Ovary (tissue), 9 donors: ENCODE data around the gene FIGNL1. TPM values are rescaled to one million over a fixed set of nuclear protein-coding genes. Genes with fewer than 3 reads are reported as not detected.

Experiments
- DNase-seq, 5 donors: peaks; one replicate each; pipeline ENCODE4 v3.0.0-alpha.2; 2019 to 2020
- H3K27ac ChIP-seq, 2 donors: fragments of 200-600 bp; one replicate each; pipeline versions ENCODE4 v1.5.1 to v1.8.0; 2019 to 2022
- H3K27me3 ChIP-seq: fragments of 200-600 bp; one replicate; pipeline ENCODE4 v1.8.0; 2022
- H3K36me3 ChIP-seq: fragments of 200-600 bp; sonication (generic); one replicate; pipeline ENCODE4 v1.5.1; 2019
- H3K4me1 ChIP-seq: one replicate; pipeline ENCODE4 v1.8.1; 2013; ENCODE audit warnings: mild to moderate bottlenecking, moderate library complexity; ENCODE audit not compliant: insufficient read depth
- H3K4me3 ChIP-seq: fragments of 200-600 bp; sonication (generic); one replicate; pipeline ENCODE4 v1.5.1; 2017
- H3K9me3 ChIP-seq, 2 donors: fragments of 200-600 bp in 1 of 2; sonication (generic) in 1 of 2; one replicate each; pipeline versions ENCODE4 v1.5.1 to v1.8.1; 2013 to 2019; ENCODE audit warnings: mild to moderate bottlenecking in 1 of 2, moderate library complexity in 1 of 2
- CTCF ChIP-seq, 3 donors: fragments of 450-650 bp in 2 of 3; fragments of 200-600 bp in 1 of 3; IDR thresholded peaks; one replicate each; pipeline versions ENCODE4 v1.5.1 to v1.8.0; 2016 to 2022; ENCODE audit warnings: antibody characterized with exemption in 3 of 3, mild to moderate bottlenecking in 1 of 3
- EP300 ChIP-seq: sonication (generic); formaldehyde crosslinking; IDR thresholded peaks from one replicate; pipeline ENCODE4 v1.6.1; 2017; ENCODE audit warnings: antibody characterized with exemption
- POLR2A ChIP-seq: fragments of 450-650 bp; IDR thresholded peaks from one replicate; pipeline ENCODE4 v1.6.1; 2017; ENCODE audit warnings: antibody characterized with exemption, mild to moderate bottlenecking, moderate library complexity
- WGBS, 3 donors: extraction: QIAGEN DNeasy Blood & Tissue Kit in 1 of 3; methylation state at CpG; one replicate each; pipeline versions ENCODE4 v1.1.5 to v1.1.7; 2013 to 2017; 5-methylcytosine and 5-hydroxymethylcytosine counted together
- intact Hi-C, 4 donors: fragments of 100-400 bp; cut with DNase I; formaldehyde crosslinking; loops; one replicate each; pipeline versions ENCODE4 v1.11.0 to v1.15.1; 2022 to 2023
- polyA plus RNA-seq, 2 donors: library from polyadenylated mRNA; stranded (reverse); fragments of 200-250 nt in 1 of 2; fragments of 350-450 nt in 1 of 2; fragmentation: Illumina TruSeq in 1 of 2; extraction: RNeasy Lipid Tissue Mini Kit (QIAGEN cat#74804) in 1 of 2; gene quantifications; one replicate each; pipeline ENCODE4 v1.2.3, GENCODE V29; 2013 to 2014
- total RNA-seq, 7 donors: library from RNA; depleted of rRNA in 2 of 7; stranded (reverse); fragments of >200 nt in 2 of 7; fragmentation: NEBNext Ultra II Directional in 3 of 7; extraction: Animal tissue kit (Norgen Biotek cat#: 25700) in 3 of 7; gene quantifications; one replicate each; pipeline versions ENCODE4 v1.1.0 to v1.2.4, GENCODE V29; 2016 to 2023
- donor health status: DM: no; HTN: no; CAD: no; lungs with moderate emphysema.
- donor health status: DM: no; HTN: no; CAD: no.
- donor health status: Bipolar disorder and iron deficiency.
- donor health status: DM: yes; HTN: yes; CAD: no.
- donor health status: DM: no; HTN: no; CAD: no.
- donor health status: DM: yes; HTN: yes; CAD: no.

Gene FIGNL1
- total and polyA plus RNA-seq, 9 donors = 6.6 to 13.7 (median 11.2) TPM

DNA sequence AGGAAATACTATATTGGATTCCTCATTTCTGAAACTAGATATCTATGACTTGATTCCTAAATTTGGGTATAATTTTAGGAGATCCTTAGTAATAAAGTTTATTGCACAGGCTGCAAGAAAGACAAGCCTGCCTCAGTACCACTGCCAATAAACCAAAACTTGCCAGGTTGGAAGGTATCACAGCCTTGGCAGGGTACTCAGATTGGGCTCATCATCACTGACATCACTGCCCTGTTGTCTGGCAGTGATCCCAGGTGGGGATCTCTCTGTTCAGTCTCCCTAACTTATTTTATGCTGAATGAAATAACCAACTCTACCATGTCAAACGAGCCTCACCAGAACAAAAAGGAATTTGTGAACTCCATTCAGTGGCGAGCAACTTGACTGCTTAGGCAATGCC is 18.8 kb downstream of the FIGNL1 start:
- Histone ChIP-seq H3K27ac (no peak overlapping the region), H3K9me3 (no peaks in the 10 kb centered on the region), H3K4me1 (peaks cover 2% of the 10 kb centered on the region), H3K36me3 (no peaks in the 10 kb centered on the region), H3K4me3 (no peak overlapping the region), H3K27me3 (no peaks in the 10 kb centered on the region)
- DNase-seq = no peak
- TF ChIP-seq CTCF (IDR thresholded peaks at IDR 0.05) = no peak
- no peak for TF ChIP-seq EP300
- no peak for TF ChIP-seq POLR2A
- intact Hi-C loops = no loop called here
- WGBS, 3 donors = 73 to 85% (median 82%) methylated on average over 2 of the region's 2 CpGs

DNA sequence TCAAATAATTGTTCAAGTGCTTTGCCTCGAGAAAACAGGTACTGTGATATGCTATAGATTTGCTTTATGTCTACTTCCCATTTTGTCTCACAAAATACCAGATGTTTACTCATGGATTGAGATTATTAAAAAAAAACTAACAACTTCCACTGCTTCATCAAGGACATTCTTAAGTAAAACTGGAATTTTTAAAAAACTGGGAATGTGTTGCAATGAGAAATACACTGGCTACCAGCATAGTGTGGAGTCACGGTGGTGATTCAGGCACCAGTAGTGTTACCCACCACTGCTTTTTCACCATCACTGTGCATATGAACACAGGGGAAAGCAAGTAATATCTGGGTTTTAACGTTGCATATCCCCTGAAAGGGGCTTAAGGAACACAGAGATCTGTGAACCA is 21.2 kb downstream of the FIGNL1 start:
- no peaks in the 10 kb centered on the region for H3K36me3 ChIP-seq
- no peaks in the 10 kb centered on the region for H3K27me3 ChIP-seq
- no peak overlapping the region for H3K27ac ChIP-seq
- 28 to 60% (median 34%) methylated on average over 3 of the region's 3 CpGs for WGBS, 3 donors
- no peak overlapping the region for H3K4me3 ChIP-seq
- intact Hi-C loops = loop anchor here in 1 of 4 donors (5.0 kb wide), 1 partner anchor 1772 kb away; no protein-coding TSS in a partner anchor
- DNase-seq = no peak
- TF ChIP-seq CTCF (IDR thresholded peaks at IDR 0.05) (no peak), POLR2A (no peak)
- H3K9me3 ChIP-seq = no peaks in the 10 kb centered on the region
- H3K4me1 ChIP-seq = no peaks in the 10 kb centered on the region

- no peak overlapping the region for H3K27ac ChIP-seq
- H3K9me3 ChIP-seq = no peaks in the 10 kb centered on the region
- WGBS, 3 donors = 84 to 92% (median 86%) methylated on average over 2 of the region's 2 CpGs
- intact Hi-C loops = loop anchor here in 1 of 4 donors (5.0 kb wide), 1 partner anchor 1770 kb away; no protein-coding TSS in a partner anchor
- H3K27me3 ChIP-seq = no peaks in the 10 kb centered on the region
- no peaks in the 10 kb centered on the region for H3K4me1 ChIP-seq
- H3K36me3 ChIP-seq = no peaks in the 10 kb centered on the region
- TF ChIP-seq CTCF (IDR thresholded peaks at IDR 0.05) = no peak
- TF ChIP-seq EP300 = no peak
- no peak for TF ChIP-seq POLR2A
- DNase-seq = no peak
- no peak overlapping the region for H3K4me3 ChIP-seq
Measured at GRCh38 chr7:50427518-50427917, 22.6 kb downstream of the FIGNL1 start.

- Histone ChIP-seq H3K27me3 (no peaks in the 10 kb centered on the region), H3K4me1 (no peaks in the 10 kb centered on the region), H3K27ac (no peak overlapping the region), H3K9me3 (no peaks in the 10 kb centered on the region), H3K36me3 (no peaks in the 10 kb centered on the region), H3K4me3 (no peak overlapping the region)
- WGBS, 3 donors = 86 to 94% (median 93%) methylated on average over 5 of the region's 5 CpGs
- DNase-seq = no peak
- intact Hi-C loops = loop anchor here in 1 of 4 donors (5.0 kb wide), 1 partner anchor 1769 kb away; no protein-coding TSS in a partner anchor
- TF ChIP-seq CTCF (IDR thresholded peaks at IDR 0.05) = no peak
- no peak for TF ChIP-seq POLR2A
- TF ChIP-seq EP300 = no peak
Measured at GRCh38 chr7:50426280-50427045, 23.7 kb downstream of the FIGNL1 start.
